Prostate gland (tissue), 2 donors: ENCODE measurements around the gene UBE2H.

Source experiments
- POLR2A ChIP-seq: fragments of 450-650 bp; IDR thresholded peaks from one replicate; pipeline ENCODE4 v1.6.1; 2016; ENCODE audit warnings: antibody characterized with exemption, mild to moderate bottlenecking
- POLR2AphosphoS5 ChIP-seq: sonication (generic); formaldehyde crosslinking; IDR thresholded peaks from one replicate; pipeline ENCODE4 v1.6.1; 2017; ENCODE audit warnings: antibody characterized with exemption
- TF ChIP-seq, protein P1 (sequence below), 4 experiments: fragments of 200-600 bp in 2 of 4; fragments of 450-650 bp in 2 of 4; sonication (generic) in 2 of 4; IDR thresholded peaks; 1 replicate in 3 of 4; 2 replicates in 1 of 4; pipeline ENCODE4 v1.5.1; 2016 to 2019; ENCODE audit warnings: antibody characterized with exemption in 4 of 4, mild to moderate bottlenecking in 2 of 4, moderate library complexity in 2 of 4

DNA sequence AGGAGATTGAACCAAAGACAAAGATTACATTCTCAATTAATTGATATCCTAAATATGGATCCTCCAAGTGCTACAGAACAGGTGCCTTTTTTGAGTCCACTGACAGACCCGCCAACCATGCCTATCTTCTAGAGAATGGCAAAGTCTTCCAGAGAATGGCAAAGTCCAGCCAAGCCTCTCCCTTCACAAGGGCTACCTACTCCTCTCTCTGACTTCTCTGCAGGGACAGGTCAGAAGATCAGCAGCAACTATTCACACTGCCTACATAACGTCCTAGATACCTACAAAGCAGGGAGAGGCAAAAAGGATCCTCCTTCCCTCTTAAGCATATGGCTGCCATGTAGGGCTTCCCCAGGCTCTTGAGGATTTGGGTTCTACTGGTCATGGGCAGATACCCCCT is 12.4 kb downstream of the UBE2H start:
- TF ChIP-seq, protein P1, sequence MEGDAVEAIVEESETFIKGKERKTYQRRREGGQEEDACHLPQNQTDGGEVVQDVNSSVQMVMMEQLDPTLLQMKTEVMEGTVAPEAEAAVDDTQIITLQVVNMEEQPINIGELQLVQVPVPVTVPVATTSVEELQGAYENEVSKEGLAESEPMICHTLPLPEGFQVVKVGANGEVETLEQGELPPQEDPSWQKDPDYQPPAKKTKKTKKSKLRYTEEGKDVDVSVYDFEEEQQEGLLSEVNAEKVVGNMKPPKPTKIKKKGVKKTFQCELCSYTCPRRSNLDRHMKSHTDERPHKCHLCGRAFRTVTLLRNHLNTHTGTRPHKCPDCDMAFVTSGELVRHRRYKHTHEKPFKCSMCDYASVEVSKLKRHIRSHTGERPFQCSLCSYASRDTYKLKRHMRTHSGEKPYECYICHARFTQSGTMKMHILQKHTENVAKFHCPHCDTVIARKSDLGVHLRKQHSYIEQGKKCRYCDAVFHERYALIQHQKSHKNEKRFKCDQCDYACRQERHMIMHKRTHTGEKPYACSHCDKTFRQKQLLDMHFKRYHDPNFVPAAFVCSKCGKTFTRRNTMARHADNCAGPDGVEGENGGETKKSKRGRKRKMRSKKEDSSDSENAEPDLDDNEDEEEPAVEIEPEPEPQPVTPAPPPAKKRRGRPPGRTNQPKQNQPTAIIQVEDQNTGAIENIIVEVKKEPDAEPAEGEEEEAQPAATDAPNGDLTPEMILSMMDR (IDR thresholded peaks at IDR 0.05): no peak
- TF ChIP-seq POLR2A (no peak), POLR2AphosphoS5 (no peak)
